Fibroblast of mammary gland (primary cell): Measurements from ENCODE around the gene COL13A1.

Source experiments
- DNase-seq: peaks from one replicate; pipeline ENCODE4 v3.0.0-alpha.2; 2010; ENCODE audit warnings: low read depth
- H3K4me3 ChIP-seq: 2 replicates; pipeline ENCODE4 v1.5.1; 2011; ENCODE audit warnings: low read depth, mild to moderate bottlenecking, low read length, moderate library complexity; ENCODE audit not compliant: control insufficient read depth
- CTCF ChIP-seq: conservative IDR thresholded peaks from 2 replicates; pipeline ENCODE4 v1.5.1; 2011; ENCODE audit warnings: low read depth, low read length, inconsistent platforms; ENCODE audit not compliant: control insufficient read depth, insufficient read depth

Gene COL13A1

GRCh38 chr10:69813632-69814031, 11.9 kb downstream of the COL13A1 start:
- no peak for TF ChIP-seq CTCF
- no peak overlapping the region for H3K4me3 ChIP-seq
- DNase-seq: no peak

- H3K4me3 ChIP-seq: no peak overlapping the region
- DNase-seq: no peak
- no peak for TF ChIP-seq CTCF
Observed at GRCh38 chr10:69814251-69814650, 12.5 kb downstream of the COL13A1 start.

GRCh38 chr10:69815104-69815503, 13.4 kb downstream of the COL13A1 start:
- TF ChIP-seq CTCF: no peak
- DNase-seq: no peak
- no peak overlapping the region for H3K4me3 ChIP-seq

GRCh38 chr10:69816521-69816920, 14.8 kb downstream of the COL13A1 start:
- DNase-seq: no peak
- TF ChIP-seq CTCF: no peak
- no peak overlapping the region for H3K4me3 ChIP-seq

- DNase-seq: no peak
- H3K4me3 ChIP-seq: no peak overlapping the region
- no peak for TF ChIP-seq CTCF
Observed at GRCh38 chr10:69817078-69817581, 15.4 kb downstream of the COL13A1 start.

GRCh38 chr10:69818676-69819239, 17.1 kb downstream of the COL13A1 start:
- TF ChIP-seq CTCF: no peak
- H3K4me3 ChIP-seq: no peak overlapping the region
- no peak for DNase-seq
